Fibroblast of skin of scalp (primary cell): ENCODE data around the gene ATF6.
A peak's percentile ranks its signal among the peaks of the same experiment; 100 is the strongest.

ENCODE experiments used
- DNase-seq: peaks from one replicate; pipeline ENCODE4 v3.0.0-alpha.2; 2013

ATF6 gene

DNA sequence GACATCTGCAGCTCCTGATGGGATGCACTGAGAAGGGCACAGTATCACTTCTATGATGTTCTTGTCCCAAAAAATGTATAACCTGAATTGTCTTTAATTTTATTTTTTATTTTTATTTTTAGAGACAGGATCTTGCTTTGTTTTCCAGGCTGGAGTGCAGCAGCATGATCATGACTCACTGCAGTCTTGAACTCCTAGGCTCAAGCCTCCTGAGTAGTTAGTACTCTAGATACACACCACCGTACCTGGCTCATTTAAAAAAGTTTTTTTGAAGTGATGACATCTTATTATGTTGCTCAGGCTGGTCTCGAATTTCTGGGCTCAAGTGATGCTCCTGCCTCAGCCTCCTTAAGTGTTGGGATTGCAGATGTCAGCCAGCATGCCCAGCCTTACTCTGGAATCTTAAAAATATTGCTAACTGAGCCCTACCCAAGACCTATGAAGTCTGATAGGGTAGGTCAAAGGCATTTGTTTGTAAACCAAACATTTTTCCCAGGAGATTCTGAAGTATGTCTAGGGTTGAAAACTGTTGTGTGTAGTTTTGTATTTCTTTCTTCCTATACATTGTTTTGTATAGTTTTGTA is 68.9 kb downstream of the ATF6 start:
- DNase-seq = no peak

- DNase-seq = peak; percentile 71
Observed at GRCh38 chr1:161836018-161836417, 69.9 kb downstream of the ATF6 start.

DNA sequence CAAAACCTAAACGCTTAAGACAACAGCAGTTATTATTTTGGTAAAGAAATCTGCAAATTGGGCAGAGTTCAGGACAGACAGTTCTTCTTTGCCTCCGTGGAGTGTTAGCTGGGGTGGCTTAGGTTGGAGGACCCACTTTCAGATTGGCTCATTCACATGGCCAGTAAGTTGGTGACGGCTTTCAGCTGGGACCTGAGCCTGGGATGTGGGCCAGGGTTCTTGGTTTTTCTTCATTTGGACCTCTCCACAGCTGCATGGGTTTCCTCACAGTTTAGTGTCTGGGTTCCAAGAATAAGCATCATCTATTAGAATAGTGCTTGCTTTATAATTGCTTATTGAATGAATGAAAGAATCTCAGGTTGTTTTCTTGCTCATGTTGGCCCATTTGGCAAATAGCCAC is 72.2 kb downstream of the ATF6 start:
- no peak for DNase-seq

DNA sequence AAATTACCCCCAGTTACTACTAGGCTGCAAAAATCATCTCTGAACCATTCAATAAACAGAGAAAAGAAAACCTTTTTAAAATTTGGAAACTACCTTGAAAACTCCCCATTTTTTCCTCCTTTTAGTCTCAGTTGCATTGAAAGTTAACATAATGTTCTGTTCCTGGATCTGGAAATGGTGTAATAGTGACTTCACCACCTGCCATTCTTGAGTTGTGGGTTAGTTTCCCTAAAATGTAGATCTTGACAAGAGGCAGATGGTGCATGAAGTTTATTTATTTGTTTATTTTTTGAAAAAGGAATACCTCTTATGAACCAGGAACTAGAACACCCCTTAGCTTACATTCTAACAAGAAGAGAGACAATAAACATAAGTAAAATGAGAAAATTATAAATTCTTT is 72.8 kb downstream of the ATF6 start:
- no peak for DNase-seq

DNA sequence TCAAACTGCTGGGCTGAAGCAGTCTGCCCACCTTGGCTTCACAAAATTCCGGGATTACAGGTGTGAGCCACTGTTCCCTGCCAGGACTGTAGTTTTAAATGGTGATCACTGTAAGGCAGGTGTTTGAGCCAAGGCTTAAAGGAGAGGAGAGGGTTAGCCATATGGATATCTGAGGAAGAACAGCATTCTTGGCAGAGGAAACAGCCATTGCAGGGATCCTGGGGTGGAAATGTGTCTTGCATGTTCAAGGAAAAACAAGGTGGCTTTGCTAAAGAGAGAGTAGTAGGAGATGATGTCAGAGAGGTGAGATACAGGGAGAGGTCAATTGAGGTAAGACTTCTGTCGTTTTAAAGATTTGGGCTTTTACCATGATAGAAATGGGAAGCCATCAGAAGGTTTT is 73.5 kb downstream of the ATF6 start:
- DNase-seq = no peak

- DNase-seq = peak; percentile 55
Observed at GRCh38 chr1:161840363-161840762, 74.2 kb downstream of the ATF6 start.

GRCh38 chr1:161843156-161843555 is 77.0 kb downstream of the ATF6 start:
- DNase-seq = peak; percentile 41

- no peak for DNase-seq
Observed at GRCh38 chr1:161844696-161845095, 78.6 kb downstream of the ATF6 start.

GRCh38 chr1:161848676-161849075 is 82.6 kb downstream of the ATF6 start:
- DNase-seq = no peak

- DNase-seq = no peak
Observed at GRCh38 chr1:161849518-161849917, 83.4 kb downstream of the ATF6 start.

DNA sequence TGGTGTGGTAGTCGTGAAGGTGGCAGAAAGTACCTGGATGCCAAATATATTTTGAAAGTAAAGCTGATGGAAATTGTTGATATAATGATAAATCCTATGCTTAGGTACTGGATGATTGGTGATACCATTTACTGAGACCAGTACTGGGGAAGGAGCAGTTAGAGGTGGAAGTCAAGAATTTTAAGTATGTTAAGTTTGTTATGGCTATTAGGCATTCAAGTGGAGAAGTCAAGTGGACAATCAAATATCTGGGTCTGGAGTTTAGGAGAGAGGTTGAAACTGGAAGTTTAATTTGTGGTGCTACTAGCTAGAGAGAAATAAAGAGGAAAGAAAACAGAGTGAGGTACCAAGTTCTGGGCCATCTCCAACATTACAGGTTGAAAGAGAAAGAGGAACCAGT is 89.1 kb downstream of the ATF6 start:
- DNase-seq = no peak

- no peak for DNase-seq
Observed at GRCh38 chr1:161858271-161858670, 92.2 kb downstream of the ATF6 start.

DNA sequence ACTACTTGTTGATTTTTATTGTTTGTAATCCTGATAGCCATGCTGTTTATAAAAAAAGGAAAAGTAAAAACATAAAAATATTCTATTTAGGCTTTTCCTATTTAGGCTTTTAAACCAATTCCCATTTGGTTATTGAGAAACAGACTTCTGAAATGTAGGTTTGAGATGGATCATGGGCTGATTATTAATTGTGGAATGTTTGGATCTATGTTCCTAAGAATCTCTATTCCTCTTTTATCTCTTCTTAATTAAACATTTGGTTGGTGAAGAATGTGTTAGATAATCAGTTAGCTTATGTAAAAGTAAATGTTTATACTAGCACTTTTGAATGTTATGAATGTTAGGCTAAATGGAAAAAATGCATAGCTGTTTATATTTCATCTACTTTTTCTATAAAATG is 97.4 kb downstream of the ATF6 start:
- DNase-seq = no peak

GRCh38 chr1:161864577-161864976 is 98.5 kb downstream of the ATF6 start:
- peak; percentile 70 for DNase-seq

- no peak for DNase-seq
Observed at GRCh38 chr1:161866241-161866640, 100.1 kb downstream of the ATF6 start.

- no peak for DNase-seq
Observed at GRCh38 chr1:161868832-161869231, 102.7 kb downstream of the ATF6 start.

DNA sequence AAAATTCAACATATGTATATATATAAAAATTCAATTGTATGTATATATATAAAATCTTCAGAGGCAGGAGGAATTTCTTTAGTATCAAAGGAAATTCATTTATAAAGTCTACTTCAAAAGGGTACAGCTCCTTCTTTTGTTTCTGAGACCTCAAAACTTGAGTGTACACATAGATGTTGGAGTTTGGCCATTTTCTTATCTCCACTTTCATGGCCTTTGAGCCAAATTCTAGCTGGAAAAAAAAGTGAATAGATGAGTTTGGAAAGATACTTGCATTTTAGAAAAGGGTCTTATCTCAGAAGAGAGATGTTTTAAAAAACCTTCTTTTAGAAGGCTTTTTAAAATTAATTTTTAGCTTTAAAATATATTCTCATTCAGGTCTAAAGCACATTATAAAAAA is 103.2 kb downstream of the ATF6 start:
- DNase-seq = no peak

- DNase-seq = no peak
Observed at GRCh38 chr1:161872506-161872905, 106.4 kb downstream of the ATF6 start.

DNA sequence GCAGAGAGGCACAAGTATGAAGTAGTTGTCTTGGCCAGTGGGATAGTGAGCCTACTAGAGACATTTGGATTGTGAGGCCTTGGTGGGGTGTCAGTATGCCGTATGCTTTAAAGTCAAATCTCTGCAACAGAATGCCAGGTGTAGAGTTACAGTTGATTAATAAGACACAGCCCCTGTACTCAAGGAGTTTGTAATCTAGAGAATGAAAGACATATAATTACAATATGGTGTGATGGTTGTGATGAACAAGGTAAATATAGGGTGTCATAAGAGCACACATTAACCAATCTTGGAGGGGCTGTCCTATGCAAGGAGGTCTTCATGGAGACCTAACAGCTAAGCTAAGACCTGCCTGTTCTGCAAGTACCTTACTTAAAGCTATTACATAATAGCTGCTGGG is 113.1 kb downstream of the ATF6 start:
- no peak for DNase-seq

DNA sequence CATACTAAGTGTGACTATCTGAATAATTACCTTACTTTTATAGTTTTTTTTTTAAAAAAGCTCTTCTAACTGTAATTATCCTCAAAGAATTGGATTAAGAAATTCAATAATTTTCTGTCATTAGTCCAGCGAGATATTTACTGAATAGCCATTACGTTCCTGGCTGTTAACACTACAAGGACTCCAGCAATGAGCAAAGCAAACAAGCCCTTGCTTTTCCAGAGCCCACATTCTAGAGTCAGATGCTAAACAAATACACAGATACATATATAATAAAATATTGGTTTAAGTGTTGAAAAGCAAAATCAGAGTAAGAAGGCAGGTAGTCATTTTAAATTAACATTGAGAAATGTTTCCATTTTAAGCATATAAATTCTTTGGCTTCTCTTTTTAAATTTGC is 118.4 kb downstream of the ATF6 start:
- DNase-seq = no peak

GRCh38 chr1:161885003-161885402 is 118.9 kb downstream of the ATF6 start:
- peak; percentile 92 for DNase-seq

- DNase-seq = no peak
Observed at GRCh38 chr1:161885759-161886158, 119.6 kb downstream of the ATF6 start.

- DNase-seq = no peak
Observed at GRCh38 chr1:161886589-161886988, 120.5 kb downstream of the ATF6 start.

DNA sequence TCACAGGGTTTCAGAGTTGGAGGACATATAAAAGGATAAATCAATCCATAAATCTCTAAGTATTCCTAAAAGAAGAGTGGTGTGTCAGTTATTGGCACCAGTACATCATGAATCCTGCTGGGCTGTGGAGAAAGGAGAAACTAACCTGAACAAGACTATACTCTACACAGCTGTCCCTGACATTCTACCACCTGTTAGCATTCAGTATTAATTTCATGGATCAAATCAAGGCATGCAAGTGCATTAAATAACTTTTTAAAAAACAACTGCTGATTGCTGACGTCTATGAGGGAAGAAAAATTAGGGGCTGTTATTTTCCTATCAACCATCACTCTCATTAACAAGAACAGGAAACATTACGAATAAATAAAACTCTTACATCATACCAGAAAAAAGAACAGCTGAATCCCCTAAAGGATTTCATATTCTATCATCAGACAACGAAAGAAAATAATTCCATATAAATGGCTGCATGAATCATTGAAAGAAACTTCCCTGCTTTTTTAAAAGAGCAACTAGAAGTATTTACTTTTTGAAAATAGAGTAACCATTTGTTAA is 121.7 kb downstream of the ATF6 start:
- no peak for DNase-seq

GRCh38 chr1:161890574-161890973 is 124.5 kb downstream of the ATF6 start:
- DNase-seq = no peak
